Cerebellar nuclear complex (tissue), 1 donor: ENCODE data around the gene LGALS4.
"Not testable (repeated sequence)": the region's sequence is repeated elsewhere in the genome, so short reads cannot be mapped to it uniquely, and the experiment has no call there.

Source experiments
- DNase-seq, 2 experiments: peaks; one replicate each; lab custom pipeline; 2025; lab: John Stamatoyannopoulos, UW

Gene LGALS4

DNA sequence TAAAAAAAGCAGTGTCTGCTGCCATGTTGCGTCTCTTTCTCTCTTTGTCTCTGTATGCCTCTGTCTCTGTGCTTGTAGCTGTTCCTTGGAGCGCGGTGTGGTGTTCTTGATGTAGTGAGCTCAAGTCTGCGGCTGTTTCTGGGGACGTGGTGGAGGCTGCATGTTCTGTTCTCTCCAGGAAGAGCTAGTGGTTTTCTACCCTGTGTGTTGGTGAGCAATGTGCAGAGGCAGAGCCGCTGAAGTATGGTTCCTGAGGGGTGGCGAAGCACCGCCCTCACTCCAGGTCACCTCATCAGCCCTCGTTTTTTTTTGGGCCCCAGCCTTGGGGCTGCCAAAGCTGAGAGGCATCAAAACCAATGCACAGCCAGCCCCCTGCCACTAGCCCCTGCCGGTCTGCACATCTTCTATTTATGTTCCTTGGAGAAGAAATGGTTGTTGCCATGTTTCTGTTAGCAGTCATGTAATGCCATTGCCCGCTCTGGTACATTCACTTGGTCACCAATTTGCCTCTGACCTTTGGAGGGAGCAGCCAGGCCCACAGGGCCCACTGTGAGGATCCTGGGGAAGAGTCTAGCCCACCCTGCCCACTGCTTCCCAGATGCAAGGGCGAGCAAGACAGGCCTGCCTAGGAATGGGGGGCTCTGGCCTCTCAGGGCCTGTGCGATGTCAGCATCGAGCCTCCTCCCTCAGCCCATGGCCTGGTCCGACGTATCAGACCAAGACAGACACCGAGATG, 29.9 kb upstream of the LGALS4 start:
- no peak for DNase-seq

DNA sequence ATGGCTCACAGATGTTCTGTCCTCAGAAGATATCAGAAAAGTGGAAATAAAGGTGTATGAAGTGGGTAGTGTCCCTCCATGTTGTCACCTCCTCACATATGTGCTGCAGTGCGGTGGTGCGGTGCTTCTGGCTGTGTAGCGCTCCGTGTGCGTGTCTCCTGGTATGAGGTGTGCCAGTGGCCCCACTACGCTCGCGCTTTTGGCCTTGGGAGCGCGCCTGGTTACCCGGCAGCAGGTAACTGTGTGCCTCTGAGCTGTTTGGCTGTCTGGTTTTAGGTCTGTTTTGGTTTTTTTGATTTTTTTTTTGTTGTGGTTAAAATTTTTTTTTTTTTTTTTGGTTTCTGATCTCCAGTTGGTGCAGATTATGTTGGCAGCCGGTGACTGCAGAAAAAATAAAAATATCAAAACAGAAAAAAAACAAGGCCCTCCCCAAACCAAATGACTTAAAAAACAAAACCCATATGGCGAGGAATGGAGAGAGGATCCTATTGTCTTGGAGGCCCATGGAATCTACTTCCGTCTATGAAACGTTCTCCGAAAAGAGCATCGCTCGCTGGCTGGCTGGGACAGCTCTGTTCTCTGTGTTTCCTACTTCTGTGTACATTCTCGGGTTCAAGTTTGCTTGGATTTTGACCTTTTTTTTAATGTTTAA, 29.2 kb upstream of the LGALS4 start:
- no peak for DNase-seq

DNA sequence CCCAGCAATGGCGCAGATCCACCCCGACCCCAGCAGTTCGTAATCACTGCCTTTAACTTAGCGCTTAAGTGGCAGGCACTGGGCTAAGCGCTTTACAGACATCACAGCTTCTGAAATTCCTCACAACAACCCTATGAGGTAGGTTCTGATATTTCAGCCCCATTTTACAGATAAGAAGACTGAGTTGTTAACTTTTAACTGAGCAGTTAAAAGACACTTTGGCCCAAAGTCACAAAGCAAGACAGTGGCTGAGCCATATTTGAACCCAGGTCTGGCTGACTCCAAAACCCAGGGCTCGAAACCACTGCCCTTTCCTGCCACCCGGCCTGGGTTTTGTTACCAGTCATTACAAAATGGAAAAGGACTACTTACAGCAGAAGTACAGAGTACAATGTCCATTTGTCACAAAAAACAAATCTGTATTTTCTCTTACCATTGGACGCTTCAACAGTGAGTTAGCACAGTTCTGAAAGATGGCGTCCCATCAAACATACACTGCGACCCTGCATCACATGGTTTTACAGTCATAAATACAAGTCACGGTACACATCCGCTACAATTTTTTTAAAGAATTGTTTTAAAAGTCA, 28.5 kb upstream of the LGALS4 start:
- no peak for DNase-seq

DNA sequence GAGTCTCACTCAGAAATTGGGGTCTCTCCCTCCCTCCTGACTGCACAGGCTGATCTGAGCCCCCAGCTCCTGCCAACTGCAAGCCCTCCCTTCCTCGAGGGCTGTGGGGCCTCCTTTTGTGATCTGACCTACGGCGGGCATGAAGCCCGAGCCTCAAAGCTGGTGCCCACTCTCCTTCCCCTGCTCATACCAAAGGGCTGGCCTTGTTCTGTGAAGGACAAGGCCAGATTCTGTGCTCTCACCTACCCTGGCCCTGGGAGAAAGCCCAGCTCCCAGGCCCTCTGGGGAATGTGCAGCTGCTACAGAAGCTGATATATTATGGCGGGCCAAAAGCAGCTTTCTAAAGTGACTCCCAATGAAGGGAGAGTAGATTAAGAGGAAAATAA, 27.8 kb upstream of the LGALS4 start:
- DNase-seq, result no peak

DNA sequence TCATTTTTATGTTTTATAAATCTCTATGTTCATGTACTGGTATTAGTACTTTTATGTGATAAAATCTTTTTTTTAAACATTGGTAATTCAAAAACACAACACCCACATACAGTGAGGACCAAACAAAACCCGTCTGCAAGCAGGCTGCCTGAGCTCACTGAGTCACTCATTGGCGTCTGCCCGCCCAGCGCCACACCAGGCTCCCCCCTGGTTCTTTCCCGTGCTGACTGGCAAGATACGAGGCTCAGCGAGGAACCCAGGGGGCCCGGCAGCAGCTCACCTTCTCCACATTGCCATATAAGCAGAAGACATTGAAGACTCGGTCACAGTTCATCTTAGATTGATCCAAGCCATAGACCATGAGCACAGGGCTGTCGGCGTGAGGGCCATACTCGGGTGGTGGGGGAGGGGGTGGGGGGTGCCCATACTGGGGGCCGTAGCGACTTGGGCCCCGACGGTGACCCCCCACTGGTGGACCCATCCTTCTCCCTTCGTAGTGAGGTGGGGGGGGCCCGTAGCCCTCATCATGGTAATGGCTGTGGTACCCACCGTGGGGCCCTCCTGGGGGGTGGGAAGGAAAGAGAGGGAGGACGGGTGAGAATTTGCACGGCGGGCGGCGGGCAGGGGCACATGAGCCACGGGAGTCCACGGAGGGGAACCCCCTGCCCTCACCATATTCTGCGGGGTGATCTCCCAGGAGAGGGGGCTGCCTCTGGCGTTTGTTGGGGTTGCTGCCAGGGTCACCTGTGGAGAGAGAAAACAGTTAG, 27.3 kb upstream of the LGALS4 start:
- no peak for DNase-seq

DNA sequence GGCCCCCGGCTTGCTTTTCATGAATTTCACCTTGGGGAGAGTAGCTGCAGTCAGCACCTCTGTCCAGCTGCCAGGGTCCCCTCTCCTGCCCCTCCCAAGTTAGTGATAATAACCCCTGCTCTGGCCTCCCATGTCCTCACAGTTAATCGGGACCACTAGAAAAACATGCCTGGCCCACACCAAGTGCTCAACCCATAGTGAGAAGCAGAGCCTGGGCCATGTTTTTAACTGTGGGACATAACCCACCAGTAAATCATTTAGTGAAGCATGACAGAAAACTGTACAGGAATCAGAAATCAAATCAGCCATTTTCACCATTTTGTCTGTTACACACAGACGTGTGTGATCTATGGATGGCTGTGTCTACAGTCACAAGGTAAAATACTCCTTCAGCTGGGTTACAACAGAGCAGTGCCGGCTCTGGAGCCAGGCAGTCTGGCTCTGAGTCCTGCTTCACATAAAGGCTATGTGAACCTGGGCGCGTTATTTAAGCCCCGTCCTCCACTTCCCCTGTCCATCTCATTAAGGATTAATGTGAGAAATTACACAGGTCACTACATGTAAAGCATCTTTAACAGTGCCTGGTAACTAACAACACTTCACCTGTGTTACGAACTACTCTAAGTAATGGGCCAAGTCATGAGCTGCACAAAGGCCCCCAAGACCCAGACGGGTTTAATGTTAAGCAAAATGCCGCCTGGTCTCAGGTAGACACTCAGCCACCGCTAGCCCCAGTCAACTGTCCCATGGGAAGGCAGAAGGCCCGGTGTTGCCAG, 26.4 kb upstream of the LGALS4 start:
- DNase-seq, result no peak

DNA sequence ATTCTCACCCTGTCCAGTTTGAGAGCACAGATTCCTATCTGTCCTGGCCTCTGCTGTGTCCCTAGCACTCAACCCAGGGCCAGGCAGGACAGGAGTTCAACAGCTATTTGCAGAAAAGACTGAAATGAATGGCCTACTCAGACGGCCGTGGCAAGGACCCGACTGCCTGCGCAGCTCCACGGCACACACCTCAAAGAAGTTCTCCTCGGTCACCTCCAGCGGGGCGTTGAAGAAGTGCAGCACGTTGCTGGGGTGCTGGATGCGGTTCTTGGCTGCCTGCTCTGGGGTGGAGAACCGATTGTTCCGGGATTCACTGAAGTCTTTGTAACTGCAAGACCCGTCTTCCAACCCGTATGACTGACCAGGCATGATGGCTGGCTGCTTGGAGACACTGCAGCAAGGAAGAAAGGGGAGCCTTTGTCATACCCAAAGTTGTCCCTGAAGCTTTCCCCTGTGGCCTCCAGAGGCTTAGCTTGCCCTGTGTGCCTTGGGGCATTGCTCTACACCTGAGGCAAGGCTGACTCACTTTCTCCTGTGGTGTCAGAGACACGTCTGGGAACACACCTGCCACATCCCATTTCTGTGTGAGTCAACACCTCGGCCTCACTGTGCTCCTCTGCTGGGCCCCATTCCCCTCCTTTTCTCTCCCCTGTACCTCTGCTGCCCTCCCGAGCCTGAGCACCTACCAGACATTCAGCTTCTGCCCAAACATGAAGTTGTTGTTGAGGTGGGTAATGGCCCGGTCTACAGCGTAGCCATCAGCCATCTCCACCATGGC, 25.7 kb upstream of the LGALS4 start:
- no peak for DNase-seq

DNA sequence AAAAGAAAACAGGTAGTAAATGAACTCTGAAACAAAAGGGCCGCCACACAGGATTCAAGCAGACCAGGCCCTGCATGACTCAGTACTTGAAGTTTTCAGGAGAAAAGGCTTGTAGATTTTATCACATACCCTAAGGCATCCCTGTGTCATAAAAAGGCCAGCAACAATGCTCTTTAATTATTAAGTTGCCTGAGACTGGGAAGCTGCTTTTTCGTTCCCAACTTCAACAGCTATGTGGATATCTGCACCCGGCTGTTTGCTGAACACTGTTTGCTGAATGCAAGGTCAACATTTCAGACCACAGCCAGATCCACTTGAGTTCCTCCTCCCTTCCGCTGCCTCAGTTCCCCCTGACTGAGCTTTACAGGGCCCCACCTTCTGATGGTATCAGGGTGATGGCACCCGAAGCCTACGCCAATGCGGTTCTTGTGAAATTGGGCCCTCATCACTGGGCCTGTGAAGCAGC, 24.9 kb upstream of the LGALS4 start:
- no peak for DNase-seq

DNA sequence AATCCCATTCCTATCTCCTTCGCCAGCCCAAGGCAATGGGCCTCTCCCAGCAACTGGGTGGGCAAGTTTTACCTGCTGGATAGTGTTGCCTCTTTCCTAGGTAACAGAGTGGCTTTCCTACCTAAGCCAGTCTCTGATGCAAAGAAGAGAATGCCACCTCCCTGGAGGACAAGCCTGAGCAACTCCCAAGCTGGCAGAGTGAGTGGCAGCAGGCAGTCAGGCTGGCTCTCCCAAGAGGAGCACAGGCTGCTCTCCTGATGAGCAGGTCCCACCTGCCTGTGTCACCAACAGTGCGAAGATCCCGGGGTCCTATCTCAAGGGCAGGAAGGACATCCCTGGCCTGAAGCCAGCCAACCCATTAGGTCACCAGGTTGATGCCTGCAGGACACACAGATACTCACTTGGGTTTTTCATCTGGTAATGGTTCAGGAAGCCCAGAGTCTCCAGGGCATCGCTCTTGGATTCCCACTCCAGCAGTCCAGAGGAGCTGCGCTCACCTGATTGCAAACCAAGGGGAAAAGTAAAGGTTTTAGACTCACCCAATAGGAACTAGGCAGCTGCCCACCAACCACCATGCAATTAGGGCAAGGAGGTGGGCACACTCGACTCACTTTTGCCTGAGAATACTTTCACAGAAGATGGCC, 24.4 kb upstream of the LGALS4 start:
- no peak for DNase-seq

DNA sequence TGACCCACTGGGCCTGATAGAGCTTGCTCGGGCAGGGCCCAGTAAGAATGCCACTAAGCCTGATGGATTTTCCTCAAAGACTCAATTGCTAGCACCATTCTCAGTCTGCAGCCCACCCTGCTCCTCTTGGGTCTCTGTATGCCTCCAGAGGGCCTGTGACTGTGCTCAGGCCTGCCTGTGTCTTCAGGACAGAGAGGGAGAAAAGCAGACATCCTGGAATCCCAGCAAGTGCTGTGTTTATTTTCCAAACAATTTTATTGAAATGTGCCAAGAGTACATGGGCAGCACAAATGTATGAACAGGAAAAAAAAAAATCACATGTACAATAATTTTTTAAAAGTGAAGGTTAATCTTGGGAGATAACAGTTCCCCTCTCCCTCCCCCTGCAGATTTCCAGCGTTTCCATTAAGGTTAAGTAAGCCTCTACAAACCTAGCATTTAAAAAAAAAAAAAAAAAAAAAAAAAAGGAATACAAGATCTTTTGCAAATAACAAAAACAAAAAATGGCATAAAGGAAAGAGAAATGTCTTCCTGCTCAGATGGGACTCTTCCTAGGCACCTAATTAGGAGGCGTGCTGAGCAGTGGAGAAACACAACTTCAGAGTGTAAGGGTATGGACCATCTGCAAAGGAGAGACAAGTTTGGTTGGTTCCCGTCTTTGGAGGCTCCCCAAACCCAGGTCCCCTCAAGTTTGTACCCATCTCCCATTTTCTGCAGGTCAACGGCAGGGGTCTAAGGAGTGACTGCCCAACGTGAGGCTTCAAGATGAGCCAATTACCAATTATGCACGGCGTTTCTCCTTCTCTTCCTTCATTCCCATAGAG, 23.6 kb upstream of the LGALS4 start:
- DNase-seq, result no peak

DNA sequence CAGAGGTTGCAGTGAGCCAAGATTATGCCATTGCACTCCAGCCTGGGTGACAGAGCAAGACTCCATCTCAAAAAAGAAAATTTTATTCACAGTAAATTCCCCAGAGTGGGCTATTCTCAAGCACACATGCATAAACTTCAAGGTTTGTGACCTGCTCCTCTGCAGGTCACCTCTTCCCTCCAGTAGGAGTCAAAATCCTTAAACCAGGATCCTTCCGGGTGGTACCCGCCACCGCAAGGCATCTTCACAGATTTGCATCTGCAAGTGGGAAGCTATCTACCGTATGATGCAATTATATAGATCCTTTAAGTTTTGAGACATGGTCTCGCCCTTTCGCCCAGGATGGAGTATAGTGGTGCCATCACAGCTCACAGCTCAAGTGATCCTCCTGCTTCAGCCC, 21.8 kb upstream of the LGALS4 start:
- no peak for DNase-seq

DNA sequence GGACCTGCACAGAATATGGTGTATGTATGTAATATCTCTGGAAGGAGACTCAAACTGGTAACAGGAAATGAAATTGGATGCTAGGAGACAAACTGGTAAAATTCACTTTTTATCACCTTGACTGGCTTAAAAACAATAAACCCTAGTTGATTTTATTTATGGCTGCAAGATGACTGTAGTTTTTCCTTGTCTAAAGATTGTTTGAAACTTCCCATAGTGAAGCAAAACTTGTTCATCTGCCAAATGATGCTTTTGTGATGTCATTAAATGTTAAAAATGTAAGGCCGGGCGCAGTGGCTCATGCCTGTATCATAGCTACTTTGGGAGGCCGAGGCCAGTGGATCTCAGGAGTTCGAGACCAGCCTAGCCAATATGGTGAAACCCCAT, 21.4 kb upstream of the LGALS4 start:
- no peak for DNase-seq

DNA sequence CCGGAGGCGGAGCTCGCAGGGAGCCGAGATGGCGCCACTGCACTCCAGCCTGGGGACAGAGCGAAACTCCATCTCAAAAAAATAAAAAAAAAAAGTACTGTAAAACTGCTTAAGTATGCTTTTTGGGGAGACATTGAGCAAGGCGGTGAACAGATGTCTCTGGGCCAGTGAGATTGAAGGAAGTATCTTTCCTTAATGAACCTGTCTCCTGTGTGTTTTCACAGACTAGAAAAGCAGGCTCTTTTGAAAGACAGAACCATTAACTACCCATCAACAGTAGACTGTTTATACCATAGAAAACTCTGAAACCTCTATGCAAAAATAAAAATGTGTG, 20.3 kb upstream of the LGALS4 start:
- DNase-seq, result no peak

DNA sequence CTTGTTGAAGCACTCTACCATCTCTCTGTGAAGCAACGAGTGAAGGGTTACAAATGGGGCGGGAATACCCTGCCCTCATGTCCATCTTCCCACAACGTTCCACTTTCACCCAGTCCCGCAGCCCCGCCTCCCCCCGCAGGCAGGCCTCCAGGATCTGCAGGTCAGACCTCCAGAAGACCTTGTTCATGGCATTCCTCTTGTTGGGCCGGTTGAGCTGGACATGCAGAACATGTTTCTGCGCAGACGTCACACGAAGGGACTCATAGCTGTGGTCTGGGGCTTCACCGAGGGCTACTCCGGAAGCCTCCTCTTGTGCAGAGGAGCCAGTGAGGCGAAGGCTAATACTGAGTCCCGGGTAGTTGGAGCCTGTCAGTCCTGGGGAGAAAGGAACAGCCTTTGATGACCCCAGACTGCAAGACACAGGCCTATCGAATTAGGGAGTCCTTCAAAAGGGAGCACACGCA, 18.4 kb upstream of the LGALS4 start:
- no peak for DNase-seq

DNA sequence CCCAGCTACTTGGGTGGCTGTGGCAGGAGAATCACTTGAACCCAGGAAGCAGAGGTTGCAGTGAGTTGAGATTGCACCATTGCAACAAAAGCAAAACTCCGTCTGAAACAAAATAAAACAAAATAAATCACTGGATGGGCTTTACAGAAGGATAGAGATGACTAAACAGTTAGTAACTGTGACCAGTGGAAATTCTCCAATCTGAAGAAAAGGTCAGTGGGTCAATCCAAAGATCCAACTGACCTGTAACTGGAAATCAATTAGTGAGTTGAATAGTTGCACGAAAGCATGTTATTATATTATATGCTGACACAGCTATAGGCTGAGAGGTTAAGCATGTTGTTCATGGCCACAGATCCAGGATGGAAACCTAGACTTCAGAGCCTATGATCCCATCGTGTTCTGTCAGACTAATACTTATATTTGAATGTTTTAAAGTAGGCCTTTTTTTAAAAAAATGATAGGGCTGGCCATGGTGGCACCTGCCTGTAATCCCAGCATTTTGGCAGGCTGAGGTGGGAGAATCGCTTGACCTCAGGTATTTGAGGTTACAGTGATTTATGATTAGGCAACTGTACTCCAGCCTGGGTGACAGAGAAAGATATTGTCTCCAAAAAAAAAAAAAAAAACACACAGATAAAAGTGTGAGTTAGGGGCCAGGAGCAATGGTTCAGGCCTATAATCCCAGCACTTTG, 17.4 kb upstream of the LGALS4 start:
- no peak for DNase-seq

DNA sequence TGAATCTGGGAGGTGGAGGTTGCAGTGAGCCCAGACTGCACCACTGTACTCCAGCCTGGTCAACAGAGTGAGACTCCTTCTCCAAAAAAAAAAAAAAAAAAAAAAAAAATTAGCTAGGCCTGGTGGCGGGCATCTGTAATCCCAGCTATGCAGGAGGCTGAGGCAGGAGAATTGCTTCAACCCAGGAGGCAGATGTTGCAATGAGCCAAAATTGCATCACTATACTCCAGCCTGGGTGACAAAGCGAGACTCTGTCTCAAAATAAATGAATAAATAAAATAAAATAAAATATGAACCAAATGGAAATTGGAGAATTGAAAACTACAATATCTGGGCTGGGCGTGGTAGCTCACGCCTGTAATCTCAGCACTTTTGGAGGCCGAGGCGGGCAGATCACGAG, 16.5 kb upstream of the LGALS4 start:
- DNase-seq, result not testable (repeated sequence)

DNA sequence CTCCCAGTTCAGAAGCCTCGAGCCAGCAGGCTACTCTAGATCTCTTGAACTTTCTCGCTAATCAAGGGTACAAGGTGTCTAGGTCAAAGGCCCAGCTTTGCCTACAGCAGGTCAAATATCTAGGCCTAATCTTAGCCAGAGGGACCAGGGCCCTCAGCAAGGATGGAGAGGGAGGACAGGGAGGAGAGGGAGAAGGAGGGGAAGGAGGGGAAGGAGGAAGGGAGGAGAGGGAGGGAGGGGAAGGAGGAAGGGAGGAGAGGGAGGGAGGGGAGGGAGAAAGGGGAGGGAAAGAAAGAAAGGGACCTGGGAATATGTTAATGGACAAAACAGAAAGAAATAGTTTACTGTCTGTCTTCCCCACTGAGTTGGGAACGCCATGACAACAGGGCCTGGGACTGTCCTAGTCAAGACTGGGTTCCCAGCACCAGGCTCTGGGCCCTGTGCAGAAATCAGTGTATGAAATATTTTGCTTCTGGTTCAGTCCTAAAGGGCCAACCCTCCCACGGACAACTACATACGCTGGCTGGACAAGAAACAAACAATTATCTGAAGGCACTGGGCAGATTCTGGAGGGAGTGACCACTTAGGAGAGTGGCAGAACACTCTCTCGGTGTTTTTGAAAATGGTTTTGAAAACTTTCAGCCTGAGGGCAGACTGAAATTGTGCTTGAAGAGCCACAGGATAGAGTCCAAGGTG, 14.3 kb upstream of the LGALS4 start:
- DNase-seq, result no peak

DNA sequence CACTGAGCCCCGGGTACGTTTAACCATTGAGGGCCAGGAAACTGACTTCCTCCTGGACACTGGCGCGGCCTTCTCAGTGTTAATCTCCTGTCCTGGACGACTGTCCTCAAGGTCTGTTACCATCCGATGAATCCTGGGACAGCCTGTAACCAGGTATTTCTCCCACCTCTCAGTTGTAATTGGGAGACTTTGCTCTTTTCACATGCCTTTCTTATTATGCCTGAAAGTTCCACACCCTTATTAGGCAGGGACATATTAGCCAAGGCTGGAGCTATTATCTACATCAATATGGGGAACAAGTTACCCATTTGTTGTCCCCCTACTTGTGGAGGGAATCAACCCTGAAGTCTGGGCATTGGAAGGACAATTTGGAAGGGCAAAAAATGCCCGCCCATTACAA, 13.2 kb upstream of the LGALS4 start:
- not testable (repeated sequence) for DNase-seq
